Measurements from ENCODE around the gene CASP10. TPM values are rescaled to one million over a fixed set of nuclear protein-coding genes. Genes with fewer than 3 reads are reported as not detected.

CASP10 gene
- total and polyA plus RNA-seq, 2 of the 4 experiments (the other 2 are of a cell fraction): 0.12 to 0.90 TPM

- CTCF ChIA-PET: no interaction called here
Observed at GRCh38 chr2:201250741-201251140, 67.8 kb downstream of the CASP10 start.

More at GRCh38 chr2:201250741-201251140, 67.8 kb downstream of the CASP10 start:
- TF ChIP-seq RCOR1 (IDR thresholded peaks at IDR 0.05; ENCODE audit: insufficient replicate concordance, low read length): no peak
- TF ChIP-seq ELK1 (IDR thresholded peaks at IDR 0.05; ENCODE audit: borderline replicate concordance, low read depth, low read length): no peak
- no peak for TF ChIP-seq NFE2L2 (IDR thresholded peaks at IDR 0.05; ENCODE audit: low read depth, low read length)
- TF ChIP-seq SMC3 (IDR thresholded peaks at IDR 0.05; ENCODE audit: low read depth, low read length): no peak
- TF ChIP-seq RFX5 (IDR thresholded peaks at IDR 0.05; ENCODE audit: low read depth, low read length): no peak
- no peak for TF ChIP-seq RAD21 (IDR thresholded peaks at IDR 0.05; ENCODE audit: low read length)
- TF ChIP-seq USF2 (IDR thresholded peaks at IDR 0.05; ENCODE audit: low read depth, low read length): no peak
- TF ChIP-seq FOS (IDR thresholded peaks at IDR 0.05; ENCODE audit: low read depth, low read length): no peak
- no peak for TF ChIP-seq CTCF (conservative IDR thresholded peaks at IDR 0.05; ENCODE audit: low read depth, low read length)
- TF ChIP-seq MAFK (IDR thresholded peaks at IDR 0.05; ENCODE audit: low read depth, low read length): no peak
- TF ChIP-seq CEBPB (IDR thresholded peaks at IDR 0.05; ENCODE audit: low read depth, low read length): no peak
- TF ChIP-seq POLR2A (IDR thresholded peaks at IDR 0.05; ENCODE audit: low read depth, low read length): no peak
- no peak overlapping the region for H3K56ac ChIP-seq (ENCODE audit: extremely low read depth, insufficient read depth, low read length)
- intact Hi-C loops (cut with micrococcal nuclease) (no loop called here), in situ Hi-C loops (cut with MboI; ENCODE audit: low sequenced_read_pairs) (no loop called here), dilution Hi-C loops (cut with HindIII; ENCODE audit: low sequenced_read_pairs, unreplicated experiment) (no loop called here)
- WGBS, 2 experiments (ENCODE audit: extremely low coverage in 2 of 2, insufficient read length in 1 of 2): no CpG with 5 or more reads among the region's 4 CpGs
- H3K27ac ChIP-seq (ENCODE audit: insufficient read depth, low read length): no peak overlapping the region
- H2BK15ac ChIP-seq (ENCODE audit: low read depth, low read length): no peak overlapping the region
- H3K4me1 ChIP-seq (ENCODE audit: control insufficient read depth, insufficient read depth, low read length): peaks cover 5% of the 10 kb centered on the region; the same call in 1 of the 2 replicates
- no TSS peak for BruUV-seq (replicated peaks)
- no peak overlapping the region for H3K9ac ChIP-seq (ENCODE audit: low read depth, low read length)
- DNase-seq: no peak
- no peak overlapping the region for H2BK120ac ChIP-seq (ENCODE audit: low read depth, low read length)
- POLR2A ChIA-PET (ENCODE audit: unreplicated experiment): no interaction called here
- H2BK5ac ChIP-seq (ENCODE audit: low read depth, low read length, poor library complexity, severe bottlenecking): no peak overlapping the region
- peaks cover 4% of the 10 kb centered on the region for H3K9me3 ChIP-seq (ENCODE audit: control insufficient read depth, insufficient read depth, low read length)
- no peaks in the 10 kb centered on the region for H3K9me1 ChIP-seq (ENCODE audit: insufficient read depth, low read length)
- H2BK20ac ChIP-seq (ENCODE audit: low read depth, low read length): no peak overlapping the region
- no peak overlapping the region for H2AK9ac ChIP-seq (replicated peaks; ENCODE audit: low read depth, low read length, poor library complexity)
- no peak overlapping the region for H3K4me2 ChIP-seq (ENCODE audit: low read depth, low read length)
- no peak overlapping the region for H3K18ac ChIP-seq (ENCODE audit: low read depth, low read length)
- H4K20me1 ChIP-seq (ENCODE audit: insufficient read depth, low read length): no peaks in the 10 kb centered on the region
- H4K5ac ChIP-seq (ENCODE audit: low read depth, low read length): no peak overlapping the region
- H3K79me1 ChIP-seq (ENCODE audit: low read depth in 1 of 2, low read length in 2 of 2): no peaks in the 10 kb centered on the region
- no peak overlapping the region for H3K14ac ChIP-seq (replicated peaks; ENCODE audit: low read depth, low read length)
- H4K91ac ChIP-seq (ENCODE audit: insufficient read depth, low read depth, low read length): no peak overlapping the region
- H3K27me3 ChIP-seq (ENCODE audit: control insufficient read depth, insufficient read depth, low read length): no peaks in the 10 kb centered on the region
- no peaks in the 10 kb centered on the region for H3K36me3 ChIP-seq (ENCODE audit: control insufficient read depth, insufficient read depth, low read length)
- H3K23ac ChIP-seq (ENCODE audit: low read depth, low read length): no peak overlapping the region
- H4K8ac ChIP-seq (ENCODE audit: low read depth in 2 of 2, low read length in 2 of 2): no peak overlapping the region
- no peak for ATAC-seq (ENCODE audit: low read depth)
- no peak overlapping the region for H2AK5ac ChIP-seq (ENCODE audit: low read depth, low read length)
- no peak overlapping the region for H3K4ac ChIP-seq (ENCODE audit: low read depth, low read length)
- no peak overlapping the region for H3K4me3 ChIP-seq (ENCODE audit: insufficient read depth, low read depth, low read length)
- no peak overlapping the region for H2AFZ ChIP-seq (replicated peaks; ENCODE audit: low read length, poor library complexity)

Data from IMR-90 (cell line).